ENCODE data around the gene GHRL. TPM values are rescaled to one million over a fixed set of nuclear protein-coding genes. Genes with fewer than 3 reads are reported as not detected.
A peak's percentile ranks its signal among the peaks of the same experiment; 100 is the strongest.

Gene GHRL
- total RNA-seq, 1 donor from 2014 or later: 0.35 TPM

GRCh38 chr3:10335190-10335738, 42.5 kb upstream of the GHRL start:
- Mint-ChIP-seq H3K36me3 (ENCODE audit: low read depth) (no peaks in the 10 kb centered on the region), H3K4me1 (peaks cover 12% of the 10 kb centered on the region), H3K4me3 (no peak overlapping the region), H3K9me3 (no peaks in the 10 kb centered on the region), H3K27me3 (ENCODE audit: low read depth) (peaks cover 27% of the 10 kb centered on the region), H3K27ac (ENCODE audit: unreplicated experiment) (no peak overlapping the region)
- TF ChIP-seq CTCF (conservative IDR thresholded peaks at IDR 0.05): no peak
- DNase-seq (ENCODE audit: low read depth, low spot score): no peak

DNA sequence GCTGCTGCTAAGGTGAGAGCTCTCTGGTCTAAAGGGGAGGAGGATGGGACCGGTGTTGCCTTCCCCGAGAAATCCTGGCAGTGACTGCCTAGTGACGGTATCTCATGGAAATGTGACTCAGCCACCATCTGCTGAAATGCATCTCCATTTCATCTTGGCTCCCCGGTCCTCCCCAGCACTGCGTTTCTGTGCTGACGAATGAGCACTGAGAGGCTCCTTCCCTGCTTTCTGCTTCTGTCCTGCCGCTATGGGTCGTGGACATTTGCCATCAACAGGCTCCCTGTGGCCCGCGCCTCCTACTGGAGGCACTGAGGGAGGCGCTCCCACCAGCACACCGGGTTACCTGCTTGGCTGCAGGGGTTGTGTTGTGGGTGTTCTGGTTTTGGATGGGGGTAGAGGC, 41.7 kb upstream of the GHRL start:
- no peaks in the 10 kb centered on the region for H3K36me3 Mint-ChIP-seq (ENCODE audit: low read depth)
- peaks cover 35% of the 10 kb centered on the region for H3K27me3 Mint-ChIP-seq (ENCODE audit: low read depth)
- DNase-seq (ENCODE audit: low read depth, low spot score): no peak

GRCh38 chr3:10334042-10334441, 41.3 kb upstream of the GHRL start:
- Mint-ChIP-seq H3K36me3 (ENCODE audit: low read depth) (no peaks in the 10 kb centered on the region), H3K27ac (ENCODE audit: unreplicated experiment) (no peak overlapping the region), H3K27me3 (ENCODE audit: low read depth) (peaks cover 40% of the 10 kb centered on the region), H3K9me3 (no peaks in the 10 kb centered on the region), H3K4me1 (peaks cover 12% of the 10 kb centered on the region), H3K4me3 (no peak overlapping the region)
- DNase-seq (ENCODE audit: low read depth, low spot score): no peak
- no peak for TF ChIP-seq CTCF (conservative IDR thresholded peaks at IDR 0.05)

More for the DNA sequence above, 41.7 kb upstream of the GHRL start:
- peaks cover 12% of the 10 kb centered on the region for H3K4me1 Mint-ChIP-seq
- H3K27ac Mint-ChIP-seq (ENCODE audit: unreplicated experiment): no peak overlapping the region
- no peak overlapping the region for H3K4me3 Mint-ChIP-seq
- no peaks in the 10 kb centered on the region for H3K9me3 Mint-ChIP-seq
- TF ChIP-seq CTCF (conservative IDR thresholded peaks at IDR 0.05): peak; percentile 44

DNA sequence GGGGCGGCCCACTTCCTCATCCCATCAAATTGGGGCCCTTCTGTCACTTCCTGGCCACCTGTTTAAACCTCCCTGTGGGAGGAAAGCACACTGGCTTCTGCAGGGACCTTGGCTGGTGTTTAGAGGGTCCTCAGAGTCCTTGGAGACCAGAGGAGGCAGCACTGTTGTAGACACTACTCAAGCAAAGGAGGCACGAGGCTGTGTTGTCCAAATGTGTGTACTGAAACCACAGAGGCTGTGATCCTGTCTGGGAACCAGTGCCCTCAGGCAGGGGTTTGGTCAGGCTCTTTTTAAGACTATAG, 40.6 kb upstream of the GHRL start:
- peaks cover 7% of the 10 kb centered on the region for H3K4me1 Mint-ChIP-seq
- peaks cover 47% of the 10 kb centered on the region for H3K27me3 Mint-ChIP-seq (ENCODE audit: low read depth)
- TF ChIP-seq CTCF (conservative IDR thresholded peaks at IDR 0.05): no peak
- no peak for DNase-seq (ENCODE audit: low read depth, low spot score)
- no peak overlapping the region for H3K4me3 Mint-ChIP-seq
- no peaks in the 10 kb centered on the region for H3K9me3 Mint-ChIP-seq
- H3K27ac Mint-ChIP-seq (ENCODE audit: unreplicated experiment): no peak overlapping the region
- H3K36me3 Mint-ChIP-seq (ENCODE audit: low read depth): no peaks in the 10 kb centered on the region

- Mint-ChIP-seq H3K36me3 (ENCODE audit: low read depth) (no peaks in the 10 kb centered on the region), H3K9me3 (no peaks in the 10 kb centered on the region), H3K27me3 (ENCODE audit: low read depth) (peaks cover 53% of the 10 kb centered on the region), H3K4me1 (peaks cover 4% of the 10 kb centered on the region), H3K4me3 (no peak overlapping the region), H3K27ac (ENCODE audit: unreplicated experiment) (no peak overlapping the region)
- TF ChIP-seq CTCF (conservative IDR thresholded peaks at IDR 0.05): no peak
- DNase-seq (ENCODE audit: low read depth, low spot score): no peak
Measured at GRCh38 chr3:10332481-10333348, 40.0 kb upstream of the GHRL start.
